Measurements from ENCODE around the gene TAS2R39.
"Not testable (repeated sequence)": the region's sequence is repeated elsewhere in the genome, so short reads cannot be mapped to it uniquely, and the experiment has no call there.

Gene TAS2R39

GRCh38 chr7:143183024-143183423 is at the start of gene TAS2R39:
TAS2R39 (plus strand) TSS chr7:143183419; CDS start chr7:143183419, 0 bp downstream.
- no peak for DNase-seq

GRCh38 chr7:143147070-143147469 is 36.1 kb upstream of the TAS2R39 start:
- no peak for DNase-seq

GRCh38 chr7:143148050-143148449 is 35.2 kb upstream of the TAS2R39 start:
- no peak for DNase-seq

GRCh38 chr7:143148651-143149050 is 34.6 kb upstream of the TAS2R39 start:
- DNase-seq: no peak

GRCh38 chr7:143150696-143151095 is 32.5 kb upstream of the TAS2R39 start:
- DNase-seq: not testable (repeated sequence)

- DNase-seq: not testable (repeated sequence)
These were observed 24.6 kb upstream of the TAS2R39 start for GRCh38 chr7:143158617-143159016.

GRCh38 chr7:143171697-143172096 is 11.5 kb upstream of the TAS2R39 start:
- DNase-seq: no peak

- DNase-seq: no peak
These were observed 10.9 kb upstream of the TAS2R39 start for GRCh38 chr7:143172354-143172753.

GRCh38 chr7:143176128-143176527 is 7.1 kb upstream of the TAS2R39 start:
- DNase-seq: no peak

GRCh38 chr7:143177374-143178119 is 5.7 kb upstream of the TAS2R39 start:
- DNase-seq: no peak

GRCh38 chr7:143180771-143181170 is 2.4 kb upstream of the TAS2R39 start:
- DNase-seq: not testable (repeated sequence)

GRCh38 chr7:143181349-143181748 is 1.9 kb upstream of the TAS2R39 start:
- peak in 1 of 2 donors; percentile 2 for DNase-seq

- DNase-seq: no peak
These were observed 2.3 kb downstream of the TAS2R39 start for GRCh38 chr7:143185551-143185950.

GRCh38 chr7:143188994-143189393 is 5.8 kb downstream of the TAS2R39 start:
- DNase-seq: no peak

GRCh38 chr7:143193880-143194279 is 10.7 kb downstream of the TAS2R39 start:
- DNase-seq: no peak

GRCh38 chr7:143199040-143199439 is 15.8 kb downstream of the TAS2R39 start:
- DNase-seq: no peak

- DNase-seq: no peak
These were observed 18.9 kb downstream of the TAS2R39 start for GRCh38 chr7:143202161-143202560.

GRCh38 chr7:143203386-143203785 is 20.2 kb downstream of the TAS2R39 start:
- DNase-seq: no peak

GRCh38 chr7:143205560-143206293 is 22.5 kb downstream of the TAS2R39 start:
- peak; percentile 23 to 55 for DNase-seq

GRCh38 chr7:143210541-143210940 is 27.3 kb downstream of the TAS2R39 start:
- DNase-seq: no peak

- DNase-seq: not testable (repeated sequence)
These were observed 30.3 kb downstream of the TAS2R39 start for GRCh38 chr7:143213478-143213877.

GRCh38 chr7:143214789-143215679 is 31.8 kb downstream of the TAS2R39 start:
- peak; percentile 77 to 86 for DNase-seq

- no peak for DNase-seq
These were observed 32.9 kb downstream of the TAS2R39 start for GRCh38 chr7:143216151-143216550.

Data from CD4-positive, alpha-beta T cell treated with Interferon alpha-2 for 1 hour (primary cell).